H1 (cell line): ENCODE measurements around the gene GFPT1. TPM values are rescaled to one million over a fixed set of nuclear protein-coding genes. Genes with fewer than 3 reads are reported as not detected.
A peak's percentile ranks its signal among the peaks of the same experiment; 100 is the strongest.

Experiments used
- CTCF ChIA-PET: fragments of 300-600 bp; sonication (Branson Sonifier 250); formaldehyde crosslinking; loops from one replicate; lab custom pipeline; 2021; ENCODE audit not compliant: partially characterized antibody; lab: Charles Lee
- POLR2A ChIA-PET: fragments of 300-600 bp; sonication (Branson Sonifier 250); formaldehyde crosslinking; loops from one replicate; lab custom pipeline; 2021; ENCODE audit warnings: inconsistent platforms; ENCODE audit not compliant: partially characterized antibody; lab: Charles Lee
- DNase-seq, 2 experiments: peaks; one replicate each; pipeline versions ENCODE4 v3.0.0 to v3.0.0-alpha.2; 2010 to 2022; ENCODE audit warnings: low spot score in 2 of 2, low read depth in 1 of 2, mixed read lengths in 1 of 2
- FAIRE-seq: peaks from 2 replicates; lab custom pipeline; 2011; peaks lifted over from hg19 to GRCh38; lab: Jason Lieb, UNC
- H2AFZ ChIP-seq: 2 replicates; pipeline ENCODE4 v1.8.1; 2012; ENCODE audit warnings: low read length, inconsistent platforms
- H2AK5ac ChIP-seq: 2 replicates; pipeline ENCODE4 v1.6.1; 2013; ENCODE audit warnings: low read depth, low read length
- H2BK120ac ChIP-seq: replicated peaks from 2 replicates; pipeline ENCODE3; 2013; ENCODE audit warnings: low read depth, low read length, inconsistent platforms
- H2BK12ac ChIP-seq: 2 replicates; pipeline ENCODE4 v1.6.1; 2013; ENCODE audit warnings: low read depth, low read length
- H2BK15ac ChIP-seq: 2 replicates; pipeline ENCODE4 v1.6.1; 2013; ENCODE audit warnings: low read length
- H2BK20ac ChIP-seq: 2 replicates; pipeline ENCODE4 v1.6.1; 2013; ENCODE audit warnings: low read length
- H2BK5ac ChIP-seq: 2 replicates; pipeline ENCODE4 v1.6.1; 2013; ENCODE audit warnings: low read depth, low read length
- H3K14ac ChIP-seq: 2 replicates; pipeline ENCODE4 v1.6.1; 2013; ENCODE audit warnings: inconsistent platforms; ENCODE audit not compliant: insufficient read length
- H3K18ac ChIP-seq: 2 replicates; pipeline ENCODE4 v1.6.1; 2013; ENCODE audit warnings: low read length; ENCODE audit errors: extremely low read depth
- H3K23ac ChIP-seq: 2 replicates; pipeline ENCODE4 v1.6.1; 2013; ENCODE audit warnings: inconsistent platforms; ENCODE audit not compliant: insufficient read length
- H3K23me2 ChIP-seq: 2 replicates; pipeline ENCODE4 v1.6.1; 2013; ENCODE audit warnings: low read depth, low read length
- H3K27ac ChIP-seq: 2 replicates; pipeline ENCODE4 v1.6.1; 2011; ENCODE audit warnings: low read depth, low read length, inconsistent platforms
- H3K27me3 ChIP-seq, 4 experiments: replicated peaks in 1 of 4; 1 replicate in 1 of 4; 2 replicates in 3 of 4; pipeline versions ENCODE4 v1.6.1 to v1.8.1; 2011 to 2013; ENCODE audit warnings: low read length in 3 of 4, mild to moderate bottlenecking in 3 of 4, inconsistent platforms in 2 of 4, mixed read lengths in 2 of 4, moderate library complexity in 1 of 4; ENCODE audit not compliant: control insufficient read depth in 3 of 4, insufficient read depth in 3 of 4; ENCODE audit errors: extremely low read depth in 1 of 4
- H3K36me3 ChIP-seq, 4 experiments: 2 replicates each; pipeline versions ENCODE4 v1.6.1 to v1.8.1; 2011 to 2013; ENCODE audit warnings: mild to moderate bottlenecking in 4 of 4, low read length in 3 of 4, moderate library complexity in 2 of 4, control low read depth in 1 of 4, inconsistent platforms in 1 of 4; ENCODE audit not compliant: insufficient read depth in 4 of 4, control insufficient read depth in 2 of 4
- H3K4ac ChIP-seq: replicated peaks from 2 replicates; pipeline ENCODE3; 2013; ENCODE audit warnings: low read length, low read depth, mixed read lengths, inconsistent platforms; ENCODE audit not compliant: insufficient read length
- H3K4me1 ChIP-seq, 4 experiments: replicated peaks in 1 of 4; 1 replicate in 1 of 4; 2 replicates in 3 of 4; pipeline versions ENCODE4 v1.6.1 to v1.8.1; 2011 to 2013; ENCODE audit warnings: low read length in 3 of 4, inconsistent platforms in 2 of 4, mixed read lengths in 1 of 4; ENCODE audit not compliant: insufficient read depth in 4 of 4, control insufficient read depth in 3 of 4
- H3K4me2 ChIP-seq, 2 experiments: 2 replicates each; pipeline versions ENCODE4 v1.6.1 to v1.8.1; 2011 to 2013; ENCODE audit warnings: low read depth in 2 of 2, low read length in 2 of 2, control low read depth in 1 of 2, inconsistent platforms in 1 of 2, mild to moderate bottlenecking in 1 of 2; ENCODE audit not compliant: insufficient read depth in 1 of 2
- H3K4me3 ChIP-seq, 4 experiments: fragments of 200-600, 300-600 bp in 1 of 4; sonication (generic), shearing (Covaris generic), sonication (Bioruptor Twin) in 1 of 4; 2 replicates each; pipeline versions ENCODE4 v1.5.1 to v1.8.1; 2011 to 2016; ENCODE audit warnings: low read length in 4 of 4, low read depth in 3 of 4, control low read depth in 2 of 4, inconsistent platforms in 2 of 4, mild to moderate bottlenecking in 2 of 4, mixed read lengths in 1 of 4, moderate library complexity in 1 of 4; ENCODE audit not compliant: insufficient read depth in 2 of 4; ENCODE audit errors: extremely low read depth in 1 of 4
- H3K56ac ChIP-seq: replicated peaks from 2 replicates; pipeline ENCODE3; 2013; ENCODE audit warnings: low read depth, mild to moderate bottlenecking, mixed read lengths, low read length, inconsistent platforms; ENCODE audit not compliant: insufficient read length
- H3K79me1 ChIP-seq: 2 replicates; pipeline ENCODE4 v1.6.1; 2013; ENCODE audit warnings: low read depth, low read length, control low read depth
- H3K79me2 ChIP-seq, 2 experiments: 2 replicates each; pipeline versions ENCODE4 v1.6.1 to v1.8.1; 2012 to 2013; ENCODE audit warnings: low read length in 2 of 2, mild to moderate bottlenecking in 2 of 2, inconsistent platforms in 1 of 2; ENCODE audit not compliant: insufficient read depth in 2 of 2, control insufficient read depth in 1 of 2
- H3K9ac ChIP-seq, 4 experiments: replicated peaks in 1 of 4; 1 replicate in 1 of 4; 2 replicates in 3 of 4; pipeline versions ENCODE4 v1.6.1 to v1.8.1; 2011 to 2013; ENCODE audit warnings: low read depth in 3 of 4, low read length in 3 of 4, control low read depth in 2 of 4, mild to moderate bottlenecking in 2 of 4, moderate library complexity in 2 of 4, inconsistent platforms in 1 of 4; ENCODE audit errors: extremely low read depth in 1 of 4
- H3K9me3 ChIP-seq, 2 experiments: 2 replicates each; pipeline versions ENCODE4 v1.6.1 to v1.8.1; 2012 to 2013; ENCODE audit warnings: mild to moderate bottlenecking in 2 of 2, moderate library complexity in 2 of 2, control low read depth in 1 of 2, inconsistent platforms in 1 of 2, low read depth in 1 of 2, low read length in 1 of 2, mixed read lengths in 1 of 2; ENCODE audit not compliant: insufficient read depth in 2 of 2
- H4K20me1 ChIP-seq, 2 experiments: replicated peaks in 1 of 2; 2 replicates each; pipeline versions ENCODE3 to v1.8.1; 2011 to 2013; ENCODE audit warnings: inconsistent platforms in 2 of 2, low read length in 2 of 2, mild to moderate bottlenecking in 1 of 2; ENCODE audit not compliant: insufficient read depth in 2 of 2, control insufficient read depth in 1 of 2
- H4K5ac ChIP-seq: 2 replicates; pipeline ENCODE4 v1.6.1; 2013; ENCODE audit warnings: low read length, low read depth, mixed read lengths, inconsistent platforms; ENCODE audit not compliant: insufficient read length
- H4K8ac ChIP-seq: 2 replicates; pipeline ENCODE4 v1.8.0; 2013; ENCODE audit warnings: mild to moderate bottlenecking, moderate library complexity, low read length, inconsistent platforms; ENCODE audit not compliant: insufficient read depth; ENCODE audit errors: extremely low read depth
- H4K91ac ChIP-seq: replicated peaks from 2 replicates; pipeline ENCODE3; 2013; ENCODE audit warnings: low read length, mixed read lengths, inconsistent platforms; ENCODE audit not compliant: insufficient read length
- MAFK ChIP-seq: IDR thresholded peaks from 2 replicates; pipeline ENCODE4 v1.6.1; 2012; ENCODE audit warnings: low read depth, mild to moderate bottlenecking, improper control_type of control experiment, low read length
- POLR2A ChIP-seq, 2 experiments: IDR thresholded peaks; 1 replicate in 1 of 2; 2 replicates in 1 of 2; pipeline ENCODE4 v1.6.1; 2011; ENCODE audit warnings: low read depth in 2 of 2, low read length in 2 of 2, mild to moderate bottlenecking in 2 of 2; ENCODE audit errors: control extremely low read depth in 1 of 2
- RXRA ChIP-seq: IDR thresholded peaks from 2 replicates; pipeline ENCODE4 v1.6.1; 2011; ENCODE audit warnings: low read depth, mild to moderate bottlenecking, low read length, moderate library complexity; ENCODE audit not compliant: insufficient read depth
- SIN3A ChIP-seq, 2 experiments: IDR thresholded peaks in 1 of 2; conservative IDR thresholded peaks in 1 of 2; 2 replicates each; pipeline ENCODE4 v1.6.1; 2011 to 2012; ENCODE audit warnings: low read length in 2 of 2, improper control_type of control experiment in 1 of 2, low read depth in 1 of 2, mild to moderate bottlenecking in 1 of 2
- SIRT6 ChIP-seq: IDR thresholded peaks from one replicate; pipeline ENCODE4 v1.7.1; 2012; ENCODE audit warnings: low read length, inconsistent platforms
- SIX5 ChIP-seq: IDR thresholded peaks from 2 replicates; pipeline ENCODE4 v1.6.1; 2011; ENCODE audit warnings: mild to moderate bottlenecking, low read depth, low read length
- TAF7 ChIP-seq: optimal IDR thresholded peaks from 2 replicates; pipeline ENCODE3; 2011; ENCODE audit warnings: low read depth, mild to moderate bottlenecking, inconsistent platforms, low read length, moderate library complexity, borderline replicate concordance
- WGBS, 2 experiments: shearing (Covaris generic) in 1 of 2; methylation state at CpG; one replicate each; pipeline versions ENCODE4 v1.1.6 to v1.1.7; 2013 to 2015; ENCODE audit warnings: low lambda C conversion rate in 2 of 2, mixed read lengths in 2 of 2, inconsistent platforms in 1 of 2, low coverage in 1 of 2, missing lambda C conversion rate in 1 of 2; ENCODE audit not compliant: insufficient replicate concordance in 2 of 2, insufficient coverage in 1 of 2, insufficient read length in 1 of 2; ENCODE audit errors: extremely low coverage in 1 of 2, missing lambda C conversion rate in 1 of 2; 5-methylcytosine and 5-hydroxymethylcytosine counted together
- polyA plus RNA-seq, 7 experiments: library from polyadenylated mRNA; depleted of rRNA in 3 of 7; stranded (reverse) in 5 of 7; unstranded in 2 of 7; fragments of >200 nt in 5 of 7; fragments of 200-250 nt in 2 of 7; gene quantifications; 1 replicate in 5 of 7; 2 replicates in 1 of 7; 4 replicates in 1 of 7; pipeline versions ENCODE4 v1.2.1 to v1.2.3, GENCODE V29; 2011 to 2013; ENCODE audit warnings: missing spikeins in 2 of 7, mixed read lengths in 2 of 7
- total RNA-seq: library from RNA; stranded (reverse); fragmentation: NEBNext Ultra II Directional; extraction: Animal tissue kit (Norgen Biotek cat#: 25700); gene quantifications from 2 replicates; pipeline ENCODE4 v1.2.1, GENCODE V29; 2021
- TF ChIP-seq, protein P1 (sequence below): IDR thresholded peaks from 2 replicates; pipeline ENCODE4 v1.6.1; 2011; ENCODE audit warnings: low read depth, mild to moderate bottlenecking, low read length; ENCODE audit not compliant: insufficient read depth

GFPT1 gene
- total and polyA plus RNA-seq, 2 of the 8 experiments (the other 6 are each of a cell fraction or from before 2014, with no cell fraction given), result 13.3 to 76.2 TPM

- H3K36me3 ChIP-seq, result no peaks in the 10 kb centered on the region
- CTCF ChIA-PET, result interaction anchor here (0.7 to 5.6 kb wide), 51 partner anchors 11 to 524 kb away, joined by 3 to 37 read pairs (median 4); partner anchors contain the start of gene NFU1
- TF ChIP-seq SIRT6, result no peak
- no peak for TF ChIP-seq POLR2A (IDR thresholded peaks at IDR 0.05; ENCODE audit: control extremely low read depth in 1 of 2, low read depth in 2 of 2, low read length in 2 of 2)
- no peak for TF ChIP-seq SIN3A (conservative IDR thresholded peaks at IDR 0.05 in 1 of 2, IDR thresholded peaks at IDR 0.05 in 1 of 2; ENCODE audit: low read depth in 1 of 2, low read length in 2 of 2)
- TF ChIP-seq RXRA, result no peak
- TF ChIP-seq MAFK, result no peak
- no peak for TF ChIP-seq SIX5
- no peak for TF ChIP-seq TAF7
- TF ChIP-seq, protein P1, sequence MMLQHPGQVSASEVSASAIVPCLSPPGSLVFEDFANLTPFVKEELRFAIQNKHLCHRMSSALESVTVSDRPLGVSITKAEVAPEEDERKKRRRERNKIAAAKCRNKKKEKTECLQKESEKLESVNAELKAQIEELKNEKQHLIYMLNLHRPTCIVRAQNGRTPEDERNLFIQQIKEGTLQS, result no peak
- H3K4me3 ChIP-seq, result peak overlapping the region; percentile 26 to 79 (median 74)
- no peak overlapping the region for H2BK5ac ChIP-seq
- 0 out of 2 replicates have a peak overlapping the region, but pooled peaks have one; percentile 24 for H2AK5ac ChIP-seq
- H3K56ac ChIP-seq, result no peak overlapping the region
- H4K8ac ChIP-seq, result no peak overlapping the region
- POLR2A ChIA-PET, result interaction anchor here (0.9 to 2.1 kb wide), 3 partner anchors 71 to 362 kb away, joined by 3 to 4 read pairs (median 4); no protein-coding TSS in a partner anchor
- no peaks in the 10 kb centered on the region for H3K9me3 ChIP-seq
- H4K5ac ChIP-seq, result no peak overlapping the region
- H3K27ac ChIP-seq, result no peak overlapping the region
- H2BK120ac ChIP-seq, result no peak overlapping the region
- H3K4ac ChIP-seq, result no peak overlapping the region
- H3K23ac ChIP-seq, result no peak overlapping the region
- H2AFZ ChIP-seq, result no peak overlapping the region; the same call in 1 of the 2 replicates
- WGBS, 2 experiments, result 52% methylated on average over 17 of the region's 17 CpGs; no CpG with 5 or more reads in 1 of the 2 experiments
- no peak overlapping the region for H3K14ac ChIP-seq
- H4K91ac ChIP-seq, result no peak overlapping the region
- no peaks in the 10 kb centered on the region for H3K79me2 ChIP-seq
- H4K20me1 ChIP-seq, result no peaks in the 10 kb centered on the region
- DNase-seq (no peak), FAIRE-seq (no peak)
- no peak overlapping the region for H2BK20ac ChIP-seq
- H2BK12ac ChIP-seq, result 0 out of 2 replicates have a peak overlapping the region, but pooled peaks have one; percentile 39
- 0 out of 2 replicates have a peak overlapping the region, but pooled peaks have one; percentile 61 for H2BK15ac ChIP-seq
- H3K23me2 ChIP-seq, result peaks cover 13% of the 10 kb centered on the region; the same call in 1 of the 2 replicates
- peak overlapping the region; percentile 7; the same call in 1 of the 2 replicates for H3K18ac ChIP-seq
- H3K4me1 ChIP-seq, result peaks cover 0 to 16% (median 9%) of the 10 kb centered on the region in 4 experiments; a peak in 6 of 7 replicates
- peak overlapping the region; percentile 7 to 99 for H3K4me2 ChIP-seq
- H3K27me3 ChIP-seq, result peaks cover 0 to 22% (median 13%) of the 10 kb centered on the region in 4 experiments; a peak in 6 of 7 replicates
- no peak overlapping the region for H3K9ac ChIP-seq
- H3K79me1 ChIP-seq, result no peaks in the 10 kb centered on the region
Measured at GRCh38 chr2:69305712-69306392, 81.2 kb downstream of the GFPT1 start.
